Endothelial cell of umbilical vein (primary cell): Measurements from ENCODE around the gene FOXP1. TPM values are rescaled to one million over a fixed set of nuclear protein-coding genes. Genes with fewer than 3 reads are reported as not detected.

Experiments
- BruUV-seq: library from RNA; stranded (reverse); fragments of 400-500 nt; replicated peaks from 2 replicates; lab custom pipeline; 2021; lab: Mats Ljungman, UMichigan
- CTCF ChIA-PET: fragments of 300-600, 350-600 bp; sonication (Branson Sonifier 250); formaldehyde crosslinking; loops from one replicate; lab custom pipeline; 2021; ENCODE audit warnings: antibody characterized with exemption, inconsistent platforms; lab: Charles Lee
- POLR2A ChIA-PET: fragments of 300-600, 350-600 bp; sonication (Branson Sonifier 250); formaldehyde crosslinking; loops from one replicate; lab custom pipeline; 2021; ENCODE audit warnings: antibody characterized with exemption, inconsistent platforms; lab: Charles Lee
- DNase-seq: peaks from one replicate; pipeline ENCODE4 v3.0.0-alpha.2; 2011; ENCODE audit warnings: low read depth, low spot score
- FAIRE-seq: peaks from 2 replicates; lab custom pipeline; 2011; peaks lifted over from hg19 to GRCh38; lab: Jason Lieb, UNC
- H2AFZ ChIP-seq: 2 replicates; pipeline ENCODE4 v1.6.0; 2012; ENCODE audit warnings: low read depth, low read length, control low read depth, inconsistent platforms
- H3K27ac ChIP-seq: 2 replicates; pipeline ENCODE4 v1.5.1; 2011; ENCODE audit warnings: low read depth, mild to moderate bottlenecking, control low read depth, low read length, moderate library complexity; ENCODE audit not compliant: insufficient read depth
- H3K27me3 ChIP-seq, 2 experiments: 2 replicates each; pipeline versions ENCODE4 v1.6.0 to v1.6.1; 2011; ENCODE audit warnings: low read length in 2 of 2, mixed read lengths in 1 of 2; ENCODE audit not compliant: control insufficient read depth in 2 of 2, insufficient read depth in 2 of 2
- H3K36me3 ChIP-seq, 2 experiments: 2 replicates in 1 of 2; 3 replicates in 1 of 2; pipeline ENCODE4 v1.5.1; 2011; ENCODE audit warnings: low read length in 2 of 2, mild to moderate bottlenecking in 1 of 2, moderate library complexity in 1 of 2; ENCODE audit not compliant: control insufficient read depth in 2 of 2, insufficient read depth in 2 of 2; ENCODE audit errors: extremely low read depth in 1 of 2
- H3K4me1 ChIP-seq: 3 replicates; pipeline ENCODE4 v1.5.1; 2011; ENCODE audit warnings: mild to moderate bottlenecking, low read length; ENCODE audit not compliant: control insufficient read depth, insufficient read depth; ENCODE audit errors: extremely low read depth
- H3K4me2 ChIP-seq: 2 replicates; pipeline ENCODE4 v1.6.1; 2011; ENCODE audit warnings: low read length, control low read depth, mixed read lengths; ENCODE audit not compliant: insufficient read depth
- H3K4me3 ChIP-seq, 3 experiments: fragments of 200-600 bp in 1 of 3; sonication (generic), shearing (Covaris generic) in 1 of 3; replicated peaks in 1 of 3; 2 replicates each; pipeline ENCODE4 v1.5.1; 2011 to 2016; ENCODE audit warnings: control low read depth in 3 of 3, low read length in 3 of 3, mild to moderate bottlenecking in 2 of 3, inconsistent platforms in 1 of 3, low read depth in 1 of 3, moderate library complexity in 1 of 3; ENCODE audit not compliant: insufficient read depth in 1 of 3
- H3K79me2 ChIP-seq: 2 replicates; pipeline ENCODE4 v1.6.0; 2012; ENCODE audit warnings: low read length, inconsistent platforms; ENCODE audit not compliant: control insufficient read depth, insufficient read depth
- H3K9ac ChIP-seq: replicated peaks from 2 replicates; pipeline ENCODE3; 2011; ENCODE audit warnings: low read length, control low read depth; ENCODE audit not compliant: insufficient read depth; ENCODE audit errors: extremely low read depth
- H3K9me1 ChIP-seq: replicated peaks from 3 replicates; pipeline ENCODE4 v1.6.0; 2011; ENCODE audit warnings: mild to moderate bottlenecking, low read length; ENCODE audit not compliant: control insufficient read depth, insufficient read depth; ENCODE audit errors: extremely low read depth
- H3K9me3 ChIP-seq: replicated peaks from 2 replicates; pipeline ENCODE4 v1.5.1; 2012; ENCODE audit warnings: low read length, inconsistent platforms; ENCODE audit not compliant: control insufficient read depth, insufficient read depth
- H4K20me1 ChIP-seq: replicated peaks from 2 replicates; pipeline ENCODE3; 2011; ENCODE audit warnings: mild to moderate bottlenecking, low read length; ENCODE audit not compliant: control insufficient read depth, insufficient read depth; ENCODE audit errors: extremely low read depth
- EZH2 ChIP-seq: IDR thresholded peaks from 2 replicates; pipeline ENCODE4 v1.6.1; 2012; ENCODE audit warnings: borderline replicate concordance, low read depth, mild to moderate bottlenecking, moderate library complexity, low read length, inconsistent platforms; ENCODE audit not compliant: severe bottlenecking
- FOS ChIP-seq: IDR thresholded peaks from 2 replicates; pipeline ENCODE4 v1.6.1; 2011; ENCODE audit warnings: mild to moderate bottlenecking, low read length, moderate library complexity, borderline replicate concordance; ENCODE audit not compliant: insufficient read depth
- GATA2 ChIP-seq: IDR thresholded peaks from 2 replicates; pipeline ENCODE4 v1.7.0; 2011; ENCODE audit warnings: low read depth, mild to moderate bottlenecking, moderate library complexity, mixed read lengths, low read length; ENCODE audit not compliant: insufficient read length, insufficient read depth
- JUN ChIP-seq: IDR thresholded peaks from 2 replicates; pipeline ENCODE4 v1.6.1; 2011; ENCODE audit warnings: borderline replicate concordance, low read depth; ENCODE audit not compliant: insufficient read length, insufficient read depth
- MYC ChIP-seq: IDR thresholded peaks from one replicate; pipeline ENCODE4 v1.6.1; 2011; ENCODE audit warnings: mild to moderate bottlenecking, low read depth, low read length
- POLR2A ChIP-seq: IDR thresholded peaks from 2 replicates; pipeline ENCODE4 v1.6.1; 2012; ENCODE audit warnings: low read depth, mild to moderate bottlenecking, control low read depth, low read length
- POLR2AphosphoS5 ChIP-seq: IDR thresholded peaks from 2 replicates; pipeline ENCODE4 v1.6.1; 2012; ENCODE audit warnings: low read depth, mild to moderate bottlenecking, control low read depth, low read length, moderate library complexity; ENCODE audit not compliant: insufficient read depth
- dilution Hi-C: fragments of 300-500 bp; cut with MboI; formaldehyde crosslinking; loops from one replicate; pipeline ENCODE4 v1.15.0; 2019; ENCODE audit warnings: low sequenced_read_pairs; ENCODE audit not compliant: extremely low pct_ligation_motif_present
- intact Hi-C: fragments of 100-400 bp; cut with micrococcal nuclease; formaldehyde crosslinking; loops from one replicate; pipeline ENCODE4 v1.10.0; 2022
- polyA plus RNA-seq, 4 experiments: library from polyadenylated mRNA; depleted of rRNA in 3 of 4; stranded (reverse) in 3 of 4; unstranded in 1 of 4; fragments of >200 nt; gene quantifications; 2 replicates each; pipeline versions ENCODE4 v1.2.1 to v1.2.3, GENCODE V29; 2011 to 2012; ENCODE audit warnings: missing spikeins in 1 of 4
- total RNA-seq: library from RNA; stranded (reverse); gene quantifications from 2 replicates; pipeline ENCODE4 v1.2.3, GENCODE V29; 2021
- TF ChIP-seq, protein P1 (sequence below): IDR thresholded peaks from 2 replicates; pipeline ENCODE4 v1.6.1; 2011; ENCODE audit not compliant: insufficient read depth, insufficient read length
- TF ChIP-seq, protein P2 (sequence below), 2 donors: IDR thresholded peaks; 1 replicate in 1 of 2; 2 replicates in 1 of 2; pipeline ENCODE4 v1.5.1; 2011; ENCODE audit warnings: low read length in 2 of 2, mild to moderate bottlenecking in 2 of 2, moderate library complexity in 2 of 2, control low read depth in 1 of 2, inconsistent platforms in 1 of 2, low read depth in 1 of 2; ENCODE audit not compliant: insufficient read depth in 1 of 2; ENCODE audit errors: extremely low read depth in 1 of 2

The FOXP1 gene
- total and polyA plus RNA-seq, 2 donors (not counting 3 experiments of a cell fraction or from before 2014, with no cell fraction given) = 41.0 to 107 TPM

DNA sequence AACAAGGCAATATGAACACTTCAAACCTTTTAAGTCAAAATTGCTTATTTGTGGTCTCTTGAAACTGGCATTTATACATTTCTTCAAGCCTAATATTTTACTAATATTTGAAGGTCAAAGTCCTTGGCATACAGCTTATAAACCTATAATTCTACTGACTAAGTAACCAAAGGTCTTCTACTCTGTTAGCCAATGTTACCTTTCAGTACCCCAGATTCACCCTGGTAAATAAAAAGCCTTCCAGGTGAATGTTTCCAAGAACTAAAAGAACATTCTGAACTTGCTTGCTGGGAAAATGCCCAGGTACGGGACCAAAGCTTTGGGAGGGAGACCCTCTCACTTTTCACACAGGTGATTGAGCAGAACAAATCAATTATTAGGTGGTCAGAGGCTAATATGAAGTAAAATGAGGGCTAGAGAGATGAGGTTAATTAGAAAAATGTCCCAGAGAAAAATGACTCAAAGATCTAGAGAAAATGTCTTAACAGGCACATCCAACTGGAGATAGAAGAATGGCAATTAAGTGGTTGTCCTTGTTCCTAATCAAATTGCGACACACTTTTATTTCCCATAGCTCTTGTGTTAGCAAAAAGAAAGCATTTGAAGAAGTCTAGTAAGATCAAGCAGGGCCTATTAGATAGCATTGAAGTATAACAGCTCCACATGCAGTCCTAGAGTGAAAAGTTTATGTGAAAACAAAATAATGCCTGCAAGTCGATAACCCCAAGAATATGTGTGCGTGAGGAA, 232.0 kb downstream of the FOXP1 start:
- Histone ChIP-seq H3K4me3 (no peak overlapping the region), H3K4me2 (no peak overlapping the region), H3K27me3 (no peaks in the 10 kb centered on the region), H3K9ac (no peak overlapping the region), H3K9me3 (no peaks in the 10 kb centered on the region), H3K36me3 (no peaks in the 10 kb centered on the region), H3K9me1 (no peaks in the 10 kb centered on the region), H3K79me2 (no peaks in the 10 kb centered on the region), H3K27ac (no peak overlapping the region), H4K20me1 (no peaks in the 10 kb centered on the region), H2AFZ (no peak overlapping the region), H3K4me1 (no peaks in the 10 kb centered on the region)
- BruUV-seq = no TSS peak
- POLR2A ChIA-PET = no interaction called here
- FAIRE-seq = no peak
- intact Hi-C loops (no loop called here), dilution Hi-C loops (no loop called here)
- TF ChIP-seq, protein P1, sequence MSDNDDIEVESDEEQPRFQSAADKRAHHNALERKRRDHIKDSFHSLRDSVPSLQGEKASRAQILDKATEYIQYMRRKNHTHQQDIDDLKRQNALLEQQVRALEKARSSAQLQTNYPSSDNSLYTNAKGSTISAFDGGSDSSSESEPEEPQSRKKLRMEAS = no peak
- no peak for TF ChIP-seq POLR2AphosphoS5
- TF ChIP-seq EZH2 = no peak
- TF ChIP-seq JUN = no peak
- TF ChIP-seq POLR2A = no peak
- TF ChIP-seq MYC = no peak
- no peak for TF ChIP-seq GATA2
- TF ChIP-seq FOS = no peak
- TF ChIP-seq, protein P2, sequence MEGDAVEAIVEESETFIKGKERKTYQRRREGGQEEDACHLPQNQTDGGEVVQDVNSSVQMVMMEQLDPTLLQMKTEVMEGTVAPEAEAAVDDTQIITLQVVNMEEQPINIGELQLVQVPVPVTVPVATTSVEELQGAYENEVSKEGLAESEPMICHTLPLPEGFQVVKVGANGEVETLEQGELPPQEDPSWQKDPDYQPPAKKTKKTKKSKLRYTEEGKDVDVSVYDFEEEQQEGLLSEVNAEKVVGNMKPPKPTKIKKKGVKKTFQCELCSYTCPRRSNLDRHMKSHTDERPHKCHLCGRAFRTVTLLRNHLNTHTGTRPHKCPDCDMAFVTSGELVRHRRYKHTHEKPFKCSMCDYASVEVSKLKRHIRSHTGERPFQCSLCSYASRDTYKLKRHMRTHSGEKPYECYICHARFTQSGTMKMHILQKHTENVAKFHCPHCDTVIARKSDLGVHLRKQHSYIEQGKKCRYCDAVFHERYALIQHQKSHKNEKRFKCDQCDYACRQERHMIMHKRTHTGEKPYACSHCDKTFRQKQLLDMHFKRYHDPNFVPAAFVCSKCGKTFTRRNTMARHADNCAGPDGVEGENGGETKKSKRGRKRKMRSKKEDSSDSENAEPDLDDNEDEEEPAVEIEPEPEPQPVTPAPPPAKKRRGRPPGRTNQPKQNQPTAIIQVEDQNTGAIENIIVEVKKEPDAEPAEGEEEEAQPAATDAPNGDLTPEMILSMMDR (IDR thresholded peaks at IDR 0.05; ENCODE audit: extremely low read depth in 1 of 2, insufficient read depth in 1 of 2, low read depth in 1 of 2, low read length in 2 of 2) = no peak
- CTCF ChIA-PET = interaction anchor here (1.1 to 1.7 kb wide), 2 partner anchors 10 to 45 kb away, joined by 3 read pairs; no protein-coding TSS in a partner anchor
- DNase-seq = no peak
